ENCODE data around the gene CADM1.

Gene CADM1

GRCh38 chr11:115447273-115447864 lies 56.8 kb downstream of the CADM1 start:
- no peak for DNase-seq (ENCODE audit: low read depth in 2 of 2)

DNA sequence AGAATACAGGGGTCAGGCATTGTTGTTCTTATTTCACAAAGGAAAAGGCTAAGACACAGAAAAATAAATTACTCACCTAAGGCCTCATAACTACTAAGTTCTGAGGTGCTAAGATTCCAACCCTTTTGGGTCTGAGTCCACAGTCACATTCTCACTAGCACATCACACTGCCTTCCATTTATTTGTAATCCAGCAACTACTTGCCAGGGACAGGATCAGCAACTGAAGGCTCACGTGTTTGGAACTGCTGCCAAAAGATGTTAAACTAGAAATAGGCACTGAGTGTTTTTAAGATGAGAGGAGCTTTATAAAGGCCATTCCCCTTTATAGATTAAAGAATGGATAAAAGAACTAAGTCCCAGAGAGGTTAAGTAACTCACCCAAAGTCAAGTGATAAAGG lies 58.0 kb downstream of the CADM1 start:
- DNase-seq (ENCODE audit: low read depth in 2 of 2): no peak

GRCh38 chr11:115444542-115444941 lies 59.7 kb downstream of the CADM1 start:
- DNase-seq (ENCODE audit: low read depth in 2 of 2): no peak

DNA sequence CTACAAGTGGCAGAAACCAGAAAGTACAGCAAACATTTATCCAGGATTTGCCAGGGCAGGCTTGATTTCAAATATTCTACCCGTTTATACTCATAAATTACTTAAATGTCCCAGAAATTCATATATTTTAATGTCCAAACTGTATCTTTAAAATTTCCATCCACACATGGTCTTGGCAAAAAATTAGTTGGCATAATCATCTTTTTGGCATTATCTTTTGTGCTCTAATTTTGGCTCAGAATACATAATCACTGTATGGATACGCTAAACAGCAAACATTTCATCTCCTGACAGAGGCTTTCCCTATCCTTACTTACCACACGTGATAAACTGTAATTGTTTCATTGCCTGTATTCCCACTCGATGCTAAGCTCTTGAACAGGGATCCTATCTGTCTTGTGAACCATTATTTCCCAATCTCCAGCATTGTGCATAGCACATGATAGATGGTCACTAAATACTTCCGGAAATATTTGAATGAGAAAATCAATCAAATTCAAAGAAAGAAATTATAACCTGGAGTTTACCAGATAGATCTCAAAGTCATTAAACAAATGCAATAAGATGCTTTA lies 64.2 kb downstream of the CADM1 start:
- no peak for DNase-seq (ENCODE audit: low read depth in 2 of 2)

GRCh38 chr11:115439385-115439784 lies 64.8 kb downstream of the CADM1 start:
- no peak for DNase-seq (ENCODE audit: low read depth in 2 of 2)

GRCh38 chr11:115437902-115438575 lies 66.2 kb downstream of the CADM1 start:
- DNase-seq (ENCODE audit: low read depth in 2 of 2): no peak

- no peak for DNase-seq (ENCODE audit: low read depth in 2 of 2)
These were observed 73.9 kb downstream of the CADM1 start for GRCh38 chr11:115430345-115430744.

DNA sequence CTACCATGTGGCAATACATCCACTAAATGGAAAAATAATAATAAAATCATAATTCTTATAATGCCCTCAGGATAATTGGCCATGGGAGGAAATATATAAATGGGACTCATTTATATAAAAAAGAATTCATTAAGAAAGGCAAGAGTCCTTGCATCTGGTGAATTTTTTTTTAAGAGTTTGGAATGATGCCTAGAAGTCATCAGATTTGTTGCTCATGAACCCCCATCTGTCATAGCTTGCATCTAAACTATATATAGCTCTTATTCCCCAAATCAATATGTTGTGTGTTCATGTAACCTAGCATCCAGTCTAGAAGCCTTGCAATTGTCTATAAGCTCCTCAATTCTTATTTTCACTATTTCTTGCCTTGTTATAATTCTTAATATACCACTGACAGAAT lies 75.9 kb downstream of the CADM1 start:
- DNase-seq (ENCODE audit: low read depth in 2 of 2): no peak

DNA sequence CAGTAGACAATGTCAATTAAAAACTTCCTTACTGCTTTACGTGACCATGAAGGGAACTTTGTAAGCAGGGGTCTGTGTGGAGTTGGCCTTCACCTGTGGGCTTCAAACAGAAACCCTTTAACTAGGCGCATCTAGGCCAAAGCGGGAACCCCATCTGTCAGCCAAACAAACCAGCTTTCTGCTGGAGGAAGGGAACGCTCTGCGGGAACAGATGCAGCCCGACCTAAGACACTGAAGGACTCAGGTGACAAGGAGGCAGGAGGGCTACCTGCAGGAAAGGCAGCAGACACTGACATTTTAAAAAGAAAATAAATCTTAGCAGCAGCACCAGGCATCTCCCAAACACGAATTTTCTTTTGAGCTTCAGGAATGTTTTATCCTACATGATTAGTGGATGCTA lies 78.4 kb downstream of the CADM1 start:
- no peak for DNase-seq (ENCODE audit: low read depth in 2 of 2)

GRCh38 chr11:115425250-115425649 lies 79.0 kb downstream of the CADM1 start:
- DNase-seq (ENCODE audit: low read depth in 2 of 2): no peak

DNA sequence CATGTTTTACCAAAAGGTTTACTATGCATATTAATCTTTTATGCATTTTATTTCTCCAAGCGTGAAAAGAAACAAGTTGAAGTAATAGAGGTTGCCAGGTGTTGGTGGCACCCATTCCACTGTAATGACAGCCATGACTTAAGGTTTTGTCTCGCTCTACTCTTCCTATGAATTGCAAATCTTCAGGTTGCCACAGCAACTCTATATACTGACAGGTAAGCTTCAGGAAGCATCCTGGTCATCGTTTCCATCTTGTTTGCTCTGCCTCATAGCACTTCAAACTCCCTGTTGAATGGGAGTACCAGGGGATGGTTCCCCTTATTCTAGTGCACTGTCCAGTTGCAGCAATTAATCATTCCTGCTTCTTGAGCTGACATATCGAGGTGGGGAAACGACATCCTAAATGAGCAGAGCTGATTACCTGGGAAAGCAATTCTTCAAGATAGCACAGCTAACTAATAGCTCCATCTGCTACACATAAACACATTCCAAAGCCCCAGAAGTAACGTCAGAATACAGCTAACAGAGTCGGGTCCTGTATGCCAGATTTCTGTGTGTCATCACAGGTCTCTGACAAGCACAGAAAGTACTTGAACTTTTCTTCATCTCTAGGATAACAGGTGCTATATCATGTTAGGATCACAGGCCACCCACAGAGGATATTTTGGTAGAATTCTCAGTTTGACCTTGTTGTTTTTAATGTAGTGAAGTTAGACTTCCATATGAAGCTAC lies 80.3 kb downstream of the CADM1 start:
- no peak for DNase-seq (ENCODE audit: low read depth in 2 of 2)

DNA sequence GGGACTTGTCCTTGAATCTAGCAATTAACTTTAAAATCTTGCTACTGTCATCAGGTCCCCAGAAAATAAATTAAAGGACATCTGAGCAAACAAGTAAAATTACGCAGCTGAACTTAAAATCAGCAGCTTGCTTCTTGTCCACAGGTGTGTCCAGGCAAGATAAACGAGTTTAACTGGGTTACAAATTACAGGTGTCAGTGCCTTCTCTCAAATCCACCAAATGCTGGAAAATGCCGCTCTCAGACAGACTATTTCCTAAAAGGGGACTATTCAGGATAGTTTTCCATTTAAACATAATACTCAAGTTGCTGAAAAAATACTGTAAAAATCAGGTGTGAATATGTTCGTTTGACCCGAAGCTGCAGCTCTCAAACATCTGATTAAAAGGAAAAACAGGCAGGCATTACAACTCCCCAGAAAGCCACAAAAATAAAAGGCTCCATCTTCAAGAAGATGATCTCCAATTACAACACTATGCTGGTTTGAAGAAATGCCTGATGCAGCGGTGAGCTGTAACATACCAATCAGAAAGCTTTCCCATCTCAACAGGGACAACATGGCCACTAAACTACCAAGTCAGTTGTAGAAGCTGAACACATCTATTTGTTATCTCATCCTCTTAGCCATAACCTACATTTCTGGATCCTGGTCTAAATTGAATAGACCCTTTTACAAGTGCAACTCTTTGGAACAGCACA lies 82.1 kb downstream of the CADM1 start:
- DNase-seq (ENCODE audit: low read depth in 2 of 2): no peak

DNA sequence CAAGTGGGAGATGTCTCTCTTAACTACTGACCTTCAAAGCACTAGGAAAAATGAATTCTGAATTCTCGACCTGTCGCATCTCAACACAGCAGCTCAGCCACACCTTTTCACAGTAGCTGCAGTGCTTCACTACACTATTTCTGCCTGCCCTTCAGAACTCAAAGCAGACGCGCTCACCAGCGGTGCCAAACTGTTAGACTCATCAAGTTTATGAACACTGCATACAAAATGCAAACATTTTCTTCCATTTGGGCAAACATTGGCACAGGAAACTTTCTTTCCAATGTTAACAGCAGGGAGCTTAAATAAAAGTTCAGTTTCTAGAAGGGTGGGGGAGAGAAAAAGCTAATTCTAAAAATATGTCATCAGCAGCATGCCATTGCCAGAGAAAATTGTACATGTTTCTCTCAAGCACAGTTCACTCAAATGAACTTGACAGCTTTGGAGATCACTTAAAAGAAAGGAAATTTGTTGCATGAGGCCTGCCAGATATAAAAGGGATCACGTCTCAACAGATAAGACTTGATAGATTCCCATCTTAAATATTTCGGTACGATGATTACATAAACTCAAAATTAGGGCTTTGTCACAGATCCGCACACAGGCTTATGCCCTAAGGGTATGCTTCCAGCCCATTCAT lies 82.7 kb downstream of the CADM1 start:
- no peak for DNase-seq (ENCODE audit: low read depth in 2 of 2)

DNA sequence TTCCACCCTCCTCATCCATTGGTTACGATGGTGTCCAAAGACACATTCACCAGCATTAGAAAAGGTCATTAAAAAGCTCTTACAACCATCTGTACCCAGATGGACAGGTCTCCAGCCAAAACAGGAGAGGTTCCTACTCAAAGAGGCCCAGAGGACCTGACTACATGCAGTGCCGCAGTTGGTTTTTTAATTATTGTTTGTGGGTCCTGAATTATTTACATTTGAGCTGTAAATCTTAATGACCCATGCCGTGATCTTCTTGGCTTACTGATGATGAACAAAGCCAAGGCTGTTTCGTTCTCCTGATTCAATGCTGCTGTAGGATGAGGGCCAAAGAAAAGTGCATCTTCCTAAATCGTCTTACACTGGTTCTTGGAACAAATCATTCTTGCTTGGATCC lies 83.7 kb downstream of the CADM1 start:
- no peak for DNase-seq (ENCODE audit: low read depth in 2 of 2)

DNA sequence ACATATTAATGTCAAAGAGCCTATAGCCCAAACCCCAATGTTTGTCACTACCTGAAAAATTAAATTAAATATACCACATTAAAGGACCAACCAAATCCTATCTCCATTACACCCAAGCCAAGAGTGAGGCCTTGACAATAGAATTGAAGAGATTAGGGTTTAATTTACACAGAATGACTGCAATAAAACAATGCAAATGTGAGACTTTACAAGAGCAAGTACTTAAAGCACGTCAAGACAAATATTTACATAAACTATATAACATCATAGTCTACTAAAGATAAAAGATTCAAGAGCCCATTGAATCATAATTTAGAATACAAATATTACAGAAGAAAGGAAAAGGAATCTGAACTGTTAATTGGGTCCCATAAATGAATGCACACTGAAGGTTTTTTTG lies 85.6 kb downstream of the CADM1 start:
- no peak for DNase-seq (ENCODE audit: low read depth in 2 of 2)

DNA sequence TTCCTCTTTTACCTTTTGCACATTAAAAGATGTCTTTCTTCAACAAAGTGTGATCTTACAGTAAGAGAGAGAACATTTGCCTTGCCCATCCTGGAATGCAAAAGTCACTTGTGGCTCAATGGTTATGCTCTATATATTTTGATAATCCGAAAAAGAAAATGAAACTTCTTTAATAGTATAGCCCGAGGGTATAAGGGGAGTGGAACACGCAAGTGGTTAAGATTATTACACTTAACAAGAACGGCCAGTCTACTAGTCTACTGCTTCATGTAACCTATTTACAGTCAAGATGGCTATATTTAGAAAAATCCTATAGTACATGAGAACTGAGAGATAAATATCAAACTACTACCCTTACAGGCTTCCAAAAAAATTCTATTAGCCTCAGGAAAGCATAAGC lies 86.1 kb downstream of the CADM1 start:
- DNase-seq (ENCODE audit: low read depth in 2 of 2): no peak

GRCh38 chr11:115411120-115411519 lies 93.1 kb downstream of the CADM1 start:
- DNase-seq (ENCODE audit: low read depth in 2 of 2): no peak

DNA sequence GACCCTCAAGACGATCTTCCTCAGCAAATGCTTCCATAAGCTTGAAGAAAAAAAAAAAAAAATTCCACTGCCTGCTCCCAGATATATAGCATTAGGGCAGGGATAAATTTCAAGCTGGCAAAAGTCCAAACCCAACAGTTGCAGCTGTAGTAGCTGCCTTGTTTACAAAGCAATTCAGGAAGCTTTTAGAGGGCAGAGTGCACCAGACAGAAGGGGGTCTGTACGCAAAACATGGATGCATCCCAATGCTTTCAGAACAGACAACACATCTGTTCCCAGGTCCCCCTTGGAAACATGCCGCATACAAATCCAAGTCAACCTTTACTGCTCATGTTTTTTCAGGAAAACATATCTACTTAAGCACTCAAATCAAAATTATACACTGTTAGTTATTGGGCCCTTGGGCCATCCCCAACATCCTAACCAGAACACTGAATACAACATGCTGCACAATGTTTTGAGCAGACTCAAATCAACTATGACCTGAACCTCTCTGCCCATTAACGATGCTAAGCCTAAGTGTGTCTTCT lies 94.5 kb downstream of the CADM1 start:
- no peak for DNase-seq (ENCODE audit: low read depth in 2 of 2)

DNA sequence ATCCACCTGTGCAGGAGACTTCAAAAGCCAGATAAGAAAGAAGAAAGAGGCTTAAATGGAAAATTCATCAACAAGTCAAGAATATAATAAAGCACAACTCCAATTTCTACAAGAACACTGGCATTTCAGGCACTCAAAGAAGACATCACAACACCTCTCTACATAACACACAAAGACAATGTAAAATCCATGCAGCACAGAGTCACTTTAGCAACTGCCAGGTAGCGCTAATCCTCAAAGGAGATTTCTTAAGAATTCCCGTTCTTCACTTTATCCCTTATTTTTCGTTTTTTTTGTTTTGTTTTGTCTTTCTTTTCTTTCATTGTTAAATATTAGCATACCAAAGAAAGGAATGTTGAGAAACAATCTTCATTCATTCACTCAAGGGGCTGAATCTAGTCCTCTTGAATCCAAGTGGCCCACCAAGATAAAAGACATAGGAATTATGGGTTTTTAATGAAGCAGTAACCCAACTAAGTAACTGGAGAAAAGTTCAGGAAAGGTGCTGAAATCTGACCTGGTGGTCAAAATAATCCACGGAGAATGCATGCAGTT lies 95.0 kb downstream of the CADM1 start:
- DNase-seq (ENCODE audit: low read depth in 2 of 2): no peak

DNA sequence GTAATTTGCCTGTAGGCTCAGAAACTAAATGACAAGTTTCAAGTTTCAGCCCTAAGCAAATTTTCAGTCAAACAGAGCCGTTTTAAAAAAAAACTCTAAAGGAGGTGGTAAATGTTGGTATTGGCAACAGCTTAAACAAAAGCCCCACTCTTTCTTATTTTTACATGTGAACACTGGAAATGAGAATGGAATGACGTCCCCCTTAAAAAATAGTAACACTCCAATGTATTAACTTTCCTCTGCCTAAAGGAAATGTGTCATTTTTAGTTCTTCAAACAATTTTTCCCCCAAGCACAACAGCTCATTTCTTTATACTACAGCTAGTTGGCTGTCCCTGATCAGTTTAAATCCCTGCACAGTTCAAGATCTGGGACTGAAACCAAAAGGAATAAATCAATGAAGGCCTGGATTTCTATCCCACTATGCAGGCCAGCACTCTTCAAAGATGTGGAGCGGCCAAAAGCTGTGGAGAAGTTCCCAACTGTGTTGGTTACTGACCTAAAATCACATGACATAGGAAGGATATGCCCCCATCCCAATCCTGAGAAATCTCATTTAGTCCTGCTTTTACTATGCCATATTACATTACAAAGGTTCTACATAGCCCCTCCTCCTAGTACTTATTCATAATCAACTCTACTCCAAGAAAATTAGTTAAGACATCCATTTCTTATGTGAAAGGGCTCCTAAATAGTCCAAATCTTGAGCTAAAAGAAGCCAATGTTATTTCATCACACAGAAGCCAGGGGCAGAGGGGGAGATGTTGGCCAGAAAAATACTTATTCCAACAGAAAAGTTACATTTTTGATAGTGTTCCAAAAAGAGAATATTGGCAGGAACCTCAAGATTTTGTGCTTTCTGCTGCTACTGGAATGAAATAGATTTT lies 95.9 kb downstream of the CADM1 start:
- DNase-seq (ENCODE audit: low read depth in 2 of 2): no peak
